GM23338 (cell line): Measurements from ENCODE around the gene NOLC1. TPM values are rescaled to one million over a fixed set of nuclear protein-coding genes. Genes with fewer than 3 reads are reported as not detected.
A peak's percentile ranks its signal among the peaks of the same experiment; 100 is the strongest.

Experiments
- ATAC-seq: fragments of 200-7000 bp; cut with Tn5 transposase; 3 replicates; pipeline ENCODE4 v1.9.1; 2020
- DNase-seq: peaks from one replicate; pipeline ENCODE4 v3.0.0-alpha.2; 2015; ENCODE audit warnings: low spot score
- H2AFZ ChIP-seq: fragments of 200-600 bp; sonication (generic); 2 replicates; pipeline ENCODE4 v1.8.0; 2016; ENCODE audit warnings: antibody characterized with exemption, mild to moderate bottlenecking, moderate library complexity
- H3F3A ChIP-seq: fragments of 200-600 bp; sonication (generic); replicated peaks from 2 replicates; pipeline ENCODE4 v1.8.0; 2017; ENCODE audit warnings: antibody characterized with exemption, mixed run types, low read depth
- H3K27ac ChIP-seq: fragments of 200-600 bp; sonication (generic); 2 replicates; pipeline ENCODE4 v1.6.1; 2016; ENCODE audit warnings: low read depth
- H3K27me3 ChIP-seq: fragments of 200-600 bp; sonication (generic); 2 replicates; pipeline ENCODE4 v1.8.0; 2016; ENCODE audit warnings: mild to moderate bottlenecking, mixed run types, moderate library complexity; ENCODE audit not compliant: insufficient read depth
- H3K36me3 ChIP-seq: fragments of 200-600 bp; sonication (generic); 2 replicates; pipeline ENCODE4 v1.8.0; 2016; ENCODE audit warnings: mild to moderate bottlenecking; ENCODE audit not compliant: insufficient read depth
- H3K4me1 ChIP-seq: fragments of 200-600 bp; sonication (generic); 2 replicates; pipeline ENCODE4 v1.8.0; 2016; ENCODE audit warnings: mild to moderate bottlenecking, moderate library complexity; ENCODE audit not compliant: insufficient read depth
- H3K4me2 ChIP-seq: fragments of 200-600 bp; sonication (generic); 2 replicates; pipeline ENCODE4 v1.7.1; 2017; ENCODE audit warnings: mixed run types
- H3K4me3 ChIP-seq: fragments of 200-600 bp; sonication (generic); 2 replicates; pipeline ENCODE4 v1.6.1; 2016; ENCODE audit warnings: mixed run types
- H3K79me2 ChIP-seq: fragments of 200-600 bp; sonication (generic); replicated peaks from 2 replicates; pipeline ENCODE4 v1.8.0; 2017; ENCODE audit warnings: mild to moderate bottlenecking; ENCODE audit not compliant: insufficient read depth
- H3K9me2 ChIP-seq: fragments of 200-600 bp; sonication (generic); 2 replicates; pipeline ENCODE4 v1.8.0; 2017; ENCODE audit not compliant: insufficient read depth
- H4K20me1 ChIP-seq: fragments of 200-600 bp; sonication (generic); replicated peaks from 2 replicates; pipeline ENCODE4 v1.8.0; 2017; ENCODE audit warnings: mild to moderate bottlenecking; ENCODE audit not compliant: insufficient read depth
- H3K27ac Mint-ChIP-seq: 2 replicates; pipeline ENCODE4 v1.8.0; 2020; ENCODE audit warnings: inconsistent platforms, mild to moderate bottlenecking, moderate library complexity, mixed read lengths
- H3K27me3 Mint-ChIP-seq: 3 replicates; pipeline ENCODE4 v1.8.0; 2022; ENCODE audit warnings: low read depth, mild to moderate bottlenecking, moderate library complexity, mixed read lengths, inconsistent platforms; ENCODE audit not compliant: insufficient read depth, poor library complexity
- H3K36me3 Mint-ChIP-seq: 3 replicates; pipeline ENCODE4 v1.8.0; 2021; ENCODE audit warnings: low read depth, mild to moderate bottlenecking, inconsistent platforms, moderate library complexity, mixed read lengths
- H3K4me1 Mint-ChIP-seq: 3 replicates; pipeline ENCODE4 v1.8.0; 2020; ENCODE audit warnings: mild to moderate bottlenecking, inconsistent platforms, mixed read lengths
- H3K4me3 Mint-ChIP-seq: 3 replicates; pipeline ENCODE4 v1.8.0; 2021; ENCODE audit warnings: moderate library complexity, mild to moderate bottlenecking, inconsistent platforms, mixed read lengths
- H3K9me3 Mint-ChIP-seq: 3 replicates; pipeline ENCODE4 v1.8.0; 2020; ENCODE audit warnings: moderate library complexity, mild to moderate bottlenecking, inconsistent platforms, mixed read lengths
- EZH2 ChIP-seq: fragments of 200-600 bp; sonication (generic); IDR thresholded peaks from one replicate; pipeline ENCODE4 v1.8.0; 2017; ENCODE audit warnings: antibody characterized with exemption, mild to moderate bottlenecking, low read depth; ENCODE audit not compliant: unreplicated experiment
- POLR2AphosphoS5 ChIP-seq: IDR thresholded peaks from 2 replicates; pipeline ENCODE4 v1.6.1; 2016; ENCODE audit warnings: antibody characterized with exemption, low read depth
- ZNF462 ChIP-seq: fragments of 250-450 bp; sonication (Bioruptor Pico); IDR thresholded peaks from 2 replicates; pipeline ENCODE4 v1.5.0; 2020; ENCODE audit warnings: mild to moderate bottlenecking, moderate library complexity
- polyA plus RNA-seq: library from polyadenylated mRNA; unstranded; fragments of >200 nt; fragmentation: Nextera tagmentation; extraction: Ambion mirVana; gene quantifications from 2 replicates; pipeline ENCODE4 v1.2.1, GENCODE V29; 2016
- total RNA-seq: library from RNA; depleted of rRNA; stranded (reverse); fragments of >200 nt; shearing (Covaris generic); gene quantifications from 2 replicates; pipeline ENCODE4 v1.2.3, GENCODE V29; 2014
- TF ChIP-seq, protein P1 (sequence below), 2 experiments: fragments of 200-600 bp in 1 of 2; sonication (generic) in 1 of 2; conservative IDR thresholded peaks; 2 replicates each; pipeline versions ENCODE4 v1.5.1 to v1.6.1; 2016 to 2017; ENCODE audit warnings: antibody characterized with exemption in 2 of 2, low read depth in 2 of 2, mild to moderate bottlenecking in 2 of 2, moderate library complexity in 1 of 2

The NOLC1 gene
- total and polyA plus RNA-seq, 2 experiments from 2014 or later: 126 to 178 TPM

DNA sequence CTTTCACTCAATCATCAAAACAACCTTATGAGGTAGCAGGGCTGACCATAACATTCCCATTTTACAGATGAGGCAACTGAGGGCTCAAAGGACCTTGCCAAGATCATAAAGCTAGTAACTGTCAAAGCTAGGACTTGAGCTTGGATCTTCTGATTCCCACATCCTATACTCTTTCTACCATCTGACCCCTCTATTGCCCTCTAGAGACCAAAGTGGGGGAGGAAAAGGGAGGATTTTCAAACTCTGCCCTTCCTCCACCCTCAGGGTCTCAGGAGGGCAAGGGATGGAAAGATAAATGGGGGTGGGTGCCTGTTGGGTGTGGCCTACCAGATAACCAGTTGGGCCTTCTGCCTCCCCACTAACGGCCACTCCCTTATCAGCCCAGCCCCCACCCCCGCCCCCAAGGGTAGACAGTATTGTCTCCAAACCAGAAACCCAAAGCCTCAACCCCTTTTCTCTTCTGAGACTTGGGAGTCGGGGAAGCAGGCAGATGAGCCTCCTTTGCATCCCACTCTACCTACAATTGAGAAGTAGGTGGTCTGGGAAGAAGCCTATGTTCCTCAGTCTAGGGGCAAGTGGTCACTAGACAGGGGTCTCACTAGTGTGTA is 39.9 kb upstream of the NOLC1 start:
- H3K27ac ChIP-seq: 0 out of 2 replicates have a peak overlapping the region, but pooled peaks have one; percentile 39
- no peaks in the 10 kb centered on the region for H3K27me3 ChIP-seq
- H3K4me1 ChIP-seq: peaks cover 38% of the 10 kb centered on the region
- H2AFZ ChIP-seq: no peak overlapping the region
- Mint-ChIP-seq H3K9me3 (no peaks in the 10 kb centered on the region; the same call in 1 of the 3 replicates), H3K4me1 (peaks cover 47% of the 10 kb centered on the region), H3K4me3 (peak overlapping the region; percentile 89; the same call in 2 of the 3 replicates), H3K27me3 (peaks cover 11% of the 10 kb centered on the region), H3K27ac (no peak overlapping the region; the same call in 1 of the 2 replicates), H3K36me3 (peaks cover 48% of the 10 kb centered on the region)
- DNase-seq (peak; percentile 77), ATAC-seq (peak; percentile 14)
- peak overlapping the region; percentile 95 for H3K4me3 ChIP-seq
- H3K4me2 ChIP-seq: peak overlapping the region; percentile 97
- H3K79me2 ChIP-seq: peaks cover 60% of the 10 kb centered on the region
- H3K36me3 ChIP-seq: peaks cover 30% of the 10 kb centered on the region
- H4K20me1 ChIP-seq: peaks cover 39% of the 10 kb centered on the region
- H3K9me2 ChIP-seq: no peaks in the 10 kb centered on the region
- peaks cover 25% of the 10 kb centered on the region; the same call in 1 of the 2 replicates for H3F3A ChIP-seq
- TF ChIP-seq, protein P1, sequence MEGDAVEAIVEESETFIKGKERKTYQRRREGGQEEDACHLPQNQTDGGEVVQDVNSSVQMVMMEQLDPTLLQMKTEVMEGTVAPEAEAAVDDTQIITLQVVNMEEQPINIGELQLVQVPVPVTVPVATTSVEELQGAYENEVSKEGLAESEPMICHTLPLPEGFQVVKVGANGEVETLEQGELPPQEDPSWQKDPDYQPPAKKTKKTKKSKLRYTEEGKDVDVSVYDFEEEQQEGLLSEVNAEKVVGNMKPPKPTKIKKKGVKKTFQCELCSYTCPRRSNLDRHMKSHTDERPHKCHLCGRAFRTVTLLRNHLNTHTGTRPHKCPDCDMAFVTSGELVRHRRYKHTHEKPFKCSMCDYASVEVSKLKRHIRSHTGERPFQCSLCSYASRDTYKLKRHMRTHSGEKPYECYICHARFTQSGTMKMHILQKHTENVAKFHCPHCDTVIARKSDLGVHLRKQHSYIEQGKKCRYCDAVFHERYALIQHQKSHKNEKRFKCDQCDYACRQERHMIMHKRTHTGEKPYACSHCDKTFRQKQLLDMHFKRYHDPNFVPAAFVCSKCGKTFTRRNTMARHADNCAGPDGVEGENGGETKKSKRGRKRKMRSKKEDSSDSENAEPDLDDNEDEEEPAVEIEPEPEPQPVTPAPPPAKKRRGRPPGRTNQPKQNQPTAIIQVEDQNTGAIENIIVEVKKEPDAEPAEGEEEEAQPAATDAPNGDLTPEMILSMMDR (conservative IDR thresholded peaks at IDR 0.05; ENCODE audit: low read depth in 2 of 2): peak; percentile 58 to 65
- no peak for TF ChIP-seq EZH2
- no peak for TF ChIP-seq ZNF462 (CRISPR knock-in tag)
- TF ChIP-seq POLR2AphosphoS5: no peak
